H9 (cell line): ENCODE results near the gene FKTN. TPM values are rescaled to one million over a fixed set of nuclear protein-coding genes. Genes with fewer than 3 reads are reported as not detected.

Experiments
- DNase-seq: peaks from one replicate; pipeline ENCODE4 v3.0.0-alpha.2; 2017
- H2AFZ ChIP-seq: one replicate; pipeline ENCODE4 v1.6.1; 2013; ENCODE audit warnings: mild to moderate bottlenecking, low read length, control low read depth, moderate library complexity
- H2AK5ac ChIP-seq: 2 replicates; pipeline ENCODE4 v1.6.1; 2013; ENCODE audit warnings: low read length, control low read depth, mixed read lengths; ENCODE audit not compliant: insufficient read length
- H2BK120ac ChIP-seq: one replicate; pipeline ENCODE4 v1.6.1; 2013; ENCODE audit warnings: low read depth, mild to moderate bottlenecking, low read length, control low read depth, inconsistent platforms; ENCODE audit not compliant: poor library complexity, severe bottlenecking
- H2BK12ac ChIP-seq: 2 replicates; pipeline ENCODE4 v1.6.1; 2013; ENCODE audit warnings: low read length, control low read depth, mixed read lengths, low read depth; ENCODE audit not compliant: insufficient read length
- H2BK15ac ChIP-seq: 2 replicates; pipeline ENCODE4 v1.6.1; 2013; ENCODE audit warnings: low read depth, low read length, control low read depth
- H2BK20ac ChIP-seq: one replicate; pipeline ENCODE4 v1.6.1; 2013; ENCODE audit warnings: low read depth, mild to moderate bottlenecking, low read length, control low read depth, inconsistent platforms; ENCODE audit not compliant: poor library complexity, severe bottlenecking
- H2BK5ac ChIP-seq: 2 replicates; pipeline ENCODE4 v1.6.1; 2013; ENCODE audit warnings: low read length, control low read depth, mixed read lengths; ENCODE audit not compliant: insufficient read length
- H3K14ac ChIP-seq: 2 replicates; pipeline ENCODE4 v1.6.1; 2013; ENCODE audit warnings: low read length, control low read depth; ENCODE audit not compliant: insufficient read depth
- H3K18ac ChIP-seq: 2 replicates; pipeline ENCODE4 v1.6.1; 2013; ENCODE audit warnings: low read depth, mild to moderate bottlenecking, mixed read lengths, low read length, control low read depth; ENCODE audit not compliant: insufficient read length
- H3K23ac ChIP-seq: 2 replicates; pipeline ENCODE4 v1.6.1; 2013; ENCODE audit warnings: low read length, control low read depth, mixed read lengths, low read depth; ENCODE audit not compliant: insufficient read length
- H3K23me2 ChIP-seq: 2 replicates; pipeline ENCODE4 v1.6.1; 2013; ENCODE audit warnings: low read depth, mild to moderate bottlenecking, mixed read lengths, low read length, control low read depth; ENCODE audit not compliant: insufficient read length, poor library complexity, severe bottlenecking
- H3K27ac ChIP-seq: 2 replicates; pipeline ENCODE4 v1.5.1; 2013; ENCODE audit warnings: low read length, control low read depth, mixed read lengths, low read depth; ENCODE audit not compliant: insufficient read length
- H3K27me3 ChIP-seq: 2 replicates; pipeline ENCODE4 v1.6.1; 2013; ENCODE audit warnings: low read length, control low read depth, inconsistent platforms; ENCODE audit not compliant: insufficient read depth
- H3K4ac ChIP-seq: 2 replicates; pipeline ENCODE4 v1.6.1; 2013; ENCODE audit warnings: low read depth, mild to moderate bottlenecking, control low read depth, inconsistent platforms, low read length, moderate library complexity
- H3K4me1 ChIP-seq: 2 replicates; pipeline ENCODE4 v1.6.1; 2013; ENCODE audit warnings: low read length, control low read depth, inconsistent platforms; ENCODE audit not compliant: insufficient read depth
- H3K4me2 ChIP-seq: 2 replicates; pipeline ENCODE4 v1.6.1; 2013; ENCODE audit warnings: low read length, control low read depth, mixed read lengths; ENCODE audit not compliant: insufficient read length, insufficient read depth
- H3K56ac ChIP-seq: 2 replicates; pipeline ENCODE4 v1.6.1; 2013; ENCODE audit warnings: low read depth, mild to moderate bottlenecking, mixed read lengths, low read length, control low read depth; ENCODE audit not compliant: insufficient read length
- H3K79me1 ChIP-seq: 2 replicates; pipeline ENCODE4 v1.6.1; 2013; ENCODE audit warnings: low read depth, mild to moderate bottlenecking, moderate library complexity, low read length, control low read depth, inconsistent platforms; ENCODE audit not compliant: insufficient read depth, poor library complexity, severe bottlenecking
- H3K79me2 ChIP-seq: 2 replicates; pipeline ENCODE4 v1.6.1; 2013; ENCODE audit warnings: low read length, control low read depth, inconsistent platforms; ENCODE audit not compliant: insufficient read depth
- H3K9ac ChIP-seq: 2 replicates; pipeline ENCODE4 v1.6.1; 2013; ENCODE audit warnings: low read length, control low read depth, mixed read lengths; ENCODE audit not compliant: insufficient read length; ENCODE audit errors: extremely low read depth
- H3K9me3 ChIP-seq: one replicate; pipeline ENCODE4 v1.6.1; 2013; ENCODE audit warnings: low read depth, low read length, inconsistent platforms; ENCODE audit not compliant: control insufficient read depth
- H3T11ph ChIP-seq: one replicate; pipeline ENCODE4 v1.6.1; 2013; ENCODE audit warnings: mild to moderate bottlenecking, low read length, control low read depth, inconsistent platforms
- H4K20me1 ChIP-seq: one replicate; pipeline ENCODE4 v1.6.1; 2013; ENCODE audit not compliant: control insufficient read depth, insufficient read length, insufficient read depth
- H4K5ac ChIP-seq: 2 replicates; pipeline ENCODE4 v1.6.1; 2013; ENCODE audit warnings: low read depth, mild to moderate bottlenecking, mixed read lengths, low read length, control low read depth; ENCODE audit not compliant: insufficient read length
- H4K8ac ChIP-seq: replicated peaks from 2 replicates; pipeline ENCODE4 v1.6.1; 2013; ENCODE audit warnings: low read length, control low read depth, mixed read lengths, low read depth; ENCODE audit not compliant: insufficient read length
- H4K91ac ChIP-seq: 2 replicates; pipeline ENCODE4 v1.6.1; 2013; ENCODE audit warnings: low read depth, mild to moderate bottlenecking, moderate library complexity, mixed read lengths, low read length, control low read depth; ENCODE audit not compliant: insufficient read length
- H3K27ac Mint-ChIP-seq, 3 experiments: 2 replicates in 2 of 3; 3 replicates in 1 of 3; pipeline ENCODE4 v1.8.0; 2020 to 2021; ENCODE audit warnings: mixed read lengths in 3 of 3, mild to moderate bottlenecking in 1 of 3, moderate library complexity in 1 of 3
- H3K27me3 Mint-ChIP-seq: 2 replicates; pipeline ENCODE4 v1.8.0; 2021; ENCODE audit warnings: low read depth, mild to moderate bottlenecking, moderate library complexity, mixed read lengths
- H3K36me3 Mint-ChIP-seq, 3 experiments: 2 replicates in 2 of 3; 3 replicates in 1 of 3; pipeline ENCODE4 v1.8.0; 2020 to 2021; ENCODE audit warnings: low read depth in 3 of 3, mixed read lengths in 3 of 3; ENCODE audit not compliant: insufficient read depth in 1 of 3
- H3K4me1 Mint-ChIP-seq, 2 experiments: 2 replicates each; pipeline ENCODE4 v1.8.0; 2020; ENCODE audit warnings: mixed read lengths in 2 of 2
- H3K4me3 Mint-ChIP-seq, 2 experiments: 2 replicates in 1 of 2; 3 replicates in 1 of 2; pipeline ENCODE4 v1.8.0; 2020 to 2021; ENCODE audit warnings: mild to moderate bottlenecking in 2 of 2, mixed read lengths in 2 of 2, moderate library complexity in 1 of 2
- H3K9me3 Mint-ChIP-seq, 2 experiments: 2 replicates in 1 of 2; 3 replicates in 1 of 2; pipeline ENCODE4 v1.8.0; 2020; ENCODE audit warnings: mild to moderate bottlenecking in 2 of 2, mixed read lengths in 2 of 2, moderate library complexity in 1 of 2
- CTCF ChIP-seq: fragments of 200-600 bp; sonication (generic); conservative IDR thresholded peaks from 3 replicates; pipeline ENCODE4 v1.8.0; 2021; ENCODE audit warnings: antibody characterized with exemption, mild to moderate bottlenecking
- WGBS: extraction: QIAGEN DNeasy Blood & Tissue Kit; methylation state at CpG from one replicate; pipeline ENCODE4 v1.1.7; 2013; ENCODE audit warnings: missing lambda C conversion rate, low lambda C conversion rate, mixed read lengths; ENCODE audit not compliant: insufficient read length; ENCODE audit errors: extremely low coverage; 5-methylcytosine and 5-hydroxymethylcytosine counted together
- total RNA-seq: library from RNA; stranded (reverse); gene quantifications from 2 replicates; pipeline ENCODE4 v1.2.1, GENCODE V29; 2021

The FKTN gene
- total RNA-seq, 1 experiment from 2014 or later, result 14.3 TPM

GRCh38 chr9:105508530-105508929 lies 49.4 kb upstream of the FKTN start:
- H4K8ac ChIP-seq, result no peak overlapping the region
- no peaks in the 10 kb centered on the region for H3K79me1 ChIP-seq
- no peak for DNase-seq
- no peak overlapping the region for H3K4ac ChIP-seq
- Mint-ChIP-seq H3K36me3 (no peaks in the 10 kb centered on the region; a peak in 1 of 7 replicates), H3K9me3 (no peaks in the 10 kb centered on the region), H3K27me3 (no peaks in the 10 kb centered on the region), H3K4me3 (no peak overlapping the region), H3K4me1 (peaks cover 5 to 8% of the 10 kb centered on the region in 2 experiments), H3K27ac (no peak overlapping the region)
- no peak overlapping the region for H3K18ac ChIP-seq
- H3K4me1 ChIP-seq, result no peaks in the 10 kb centered on the region
- no peaks in the 10 kb centered on the region for H4K20me1 ChIP-seq
- no peak overlapping the region for H3K14ac ChIP-seq
- H2BK12ac ChIP-seq, result no peak overlapping the region
- H3K9ac ChIP-seq, result no peak overlapping the region
- no peak overlapping the region for H3K23ac ChIP-seq
- no peak overlapping the region for H4K5ac ChIP-seq
- no peak overlapping the region for H3K56ac ChIP-seq
- no peak overlapping the region for H3T11ph ChIP-seq
- no peaks in the 10 kb centered on the region for H3K27me3 ChIP-seq
- no peak overlapping the region for H2AK5ac ChIP-seq
- H2BK20ac ChIP-seq, result no peak overlapping the region
- TF ChIP-seq CTCF, result no peak
- H3K27ac ChIP-seq, result no peak overlapping the region
- no peaks in the 10 kb centered on the region for H3K23me2 ChIP-seq
- H3K9me3 ChIP-seq, result no peaks in the 10 kb centered on the region
- no peaks in the 10 kb centered on the region for H3K79me2 ChIP-seq
- no peak overlapping the region for H2BK15ac ChIP-seq
- no peak overlapping the region for H4K91ac ChIP-seq
- H2AFZ ChIP-seq, result no peak overlapping the region
- H2BK5ac ChIP-seq, result no peak overlapping the region
- no peak overlapping the region for H2BK120ac ChIP-seq
- no peak overlapping the region for H3K4me2 ChIP-seq
- no CpG with 5 or more reads among the region's 2 CpGs for WGBS
